Tibial nerve (tissue), 4 donors: ENCODE measurements around the gene ACLY. TPM values are rescaled to one million over a fixed set of nuclear protein-coding genes. Genes with fewer than 3 reads are reported as not detected.

ENCODE experiments used
- DNase-seq, 2 donors: peaks; one replicate each; pipeline ENCODE4 v3.0.0-alpha.2; 2019; ENCODE audit warnings: low spot score in 2 of 2
- H3K27ac ChIP-seq, 4 donors: fragments of 200-600 bp; sonication (generic) in 3 of 4; one replicate each; pipeline ENCODE4 v1.5.1; 2017 to 2019; ENCODE audit warnings: mild to moderate bottlenecking in 1 of 4
- H3K27me3 ChIP-seq, 2 donors: fragments of 200-600 bp; sonication (generic) in 1 of 2; one replicate each; pipeline versions ENCODE4 v1.5.1 to v1.6.0; 2017 to 2019
- H3K36me3 ChIP-seq, 3 donors: fragments of 200-600 bp; sonication (generic); one replicate each; pipeline ENCODE4 v1.5.1; 2018 to 2019
- H3K4me1 ChIP-seq, 4 donors: fragments of 200-600 bp; sonication (generic) in 3 of 4; one replicate each; pipeline ENCODE4 v1.5.1; 2017 to 2019
- H3K4me3 ChIP-seq, 4 donors: fragments of 200-600 bp; sonication (generic) in 3 of 4; one replicate each; pipeline ENCODE4 v1.5.1; 2017 to 2019; ENCODE audit warnings: mild to moderate bottlenecking in 1 of 4, moderate library complexity in 1 of 4
- H3K9me3 ChIP-seq, 4 donors: fragments of 200-600 bp; sonication (generic) in 3 of 4; one replicate each; pipeline ENCODE4 v1.5.1; 2017 to 2019
- EP300 ChIP-seq, 2 donors: sonication (generic); formaldehyde crosslinking; IDR thresholded peaks; one replicate each; pipeline ENCODE4 v1.6.1; 2017; ENCODE audit warnings: antibody characterized with exemption in 2 of 2, mild to moderate bottlenecking in 1 of 2
- POLR2A ChIP-seq, 2 donors: fragments of 450-650 bp; IDR thresholded peaks; one replicate each; pipeline ENCODE4 v1.6.1; 2017; ENCODE audit warnings: antibody characterized with exemption in 2 of 2, mild to moderate bottlenecking in 2 of 2, moderate library complexity in 2 of 2
- WGBS, 2 donors: methylation state at CpG; one replicate each; pipeline ENCODE4 v1.1.5; 2018; 5-methylcytosine and 5-hydroxymethylcytosine counted together
- total RNA-seq, 4 donors: library from RNA; depleted of rRNA; stranded (reverse); fragments of >200 nt; gene quantifications; one replicate each; pipeline ENCODE4 v1.1.0, GENCODE V29; 2016
- TF ChIP-seq, protein P1 (sequence below), 5 experiments: fragments of 200-600 bp in 3 of 5; fragments of 450-650 bp in 2 of 5; sonication (generic) in 3 of 5; IDR thresholded peaks; one replicate each; pipeline ENCODE4 v1.5.1; 2016 to 2019; ENCODE audit warnings: antibody characterized with exemption in 5 of 5, mild to moderate bottlenecking in 3 of 5, moderate library complexity in 2 of 5

ACLY gene
- total RNA-seq, 4 donors from 2014 or later: 62.8 to 102 (median 72.6) TPM

DNA sequence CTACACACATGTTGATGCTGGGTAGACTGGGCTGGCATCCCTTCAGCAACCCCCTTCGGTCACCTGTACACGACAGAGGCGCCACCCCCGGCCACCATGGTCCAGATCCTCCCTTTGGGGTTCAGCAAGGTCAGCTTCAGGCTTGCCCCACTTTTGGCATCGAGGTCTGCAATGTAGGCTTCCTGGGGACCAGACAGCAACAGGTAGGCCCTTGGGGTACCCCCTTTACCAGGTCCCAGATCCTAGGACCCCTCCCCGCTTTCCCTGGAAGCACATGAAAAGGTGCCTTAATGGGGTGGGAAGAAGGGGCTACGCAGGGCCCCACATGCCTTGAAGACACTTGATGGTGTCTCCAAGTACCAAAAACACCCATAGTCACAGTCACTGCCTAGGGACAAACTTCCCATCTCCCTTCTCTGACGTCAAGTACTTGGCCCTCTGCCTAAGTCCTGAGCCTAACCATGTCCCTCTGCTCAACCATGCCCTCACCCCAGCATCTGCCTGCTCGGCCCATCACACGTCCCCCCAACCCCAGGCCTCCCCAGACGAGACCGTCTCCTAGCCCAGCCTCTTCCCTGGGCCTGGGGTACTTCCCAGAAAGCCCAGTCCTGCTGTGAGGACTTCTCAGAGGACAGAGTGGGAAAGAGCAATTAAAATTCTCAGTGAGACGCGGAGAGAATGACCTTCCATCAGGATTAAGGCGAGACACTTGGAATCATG, 12.1 kb downstream of the ACLY start:
- H3K27ac ChIP-seq: peak overlapping the region in 1 of 4 donors; percentile 36
- no peaks in the 10 kb centered on the region for H3K27me3 ChIP-seq
- H3K9me3 ChIP-seq: no peaks in the 10 kb centered on the region
- no peak overlapping the region for H3K4me3 ChIP-seq
- DNase-seq: no peak
- TF ChIP-seq EP300 (IDR thresholded peaks at IDR 0.05): no peak
- no peak for TF ChIP-seq POLR2A (IDR thresholded peaks at IDR 0.05)
- TF ChIP-seq, protein P1, sequence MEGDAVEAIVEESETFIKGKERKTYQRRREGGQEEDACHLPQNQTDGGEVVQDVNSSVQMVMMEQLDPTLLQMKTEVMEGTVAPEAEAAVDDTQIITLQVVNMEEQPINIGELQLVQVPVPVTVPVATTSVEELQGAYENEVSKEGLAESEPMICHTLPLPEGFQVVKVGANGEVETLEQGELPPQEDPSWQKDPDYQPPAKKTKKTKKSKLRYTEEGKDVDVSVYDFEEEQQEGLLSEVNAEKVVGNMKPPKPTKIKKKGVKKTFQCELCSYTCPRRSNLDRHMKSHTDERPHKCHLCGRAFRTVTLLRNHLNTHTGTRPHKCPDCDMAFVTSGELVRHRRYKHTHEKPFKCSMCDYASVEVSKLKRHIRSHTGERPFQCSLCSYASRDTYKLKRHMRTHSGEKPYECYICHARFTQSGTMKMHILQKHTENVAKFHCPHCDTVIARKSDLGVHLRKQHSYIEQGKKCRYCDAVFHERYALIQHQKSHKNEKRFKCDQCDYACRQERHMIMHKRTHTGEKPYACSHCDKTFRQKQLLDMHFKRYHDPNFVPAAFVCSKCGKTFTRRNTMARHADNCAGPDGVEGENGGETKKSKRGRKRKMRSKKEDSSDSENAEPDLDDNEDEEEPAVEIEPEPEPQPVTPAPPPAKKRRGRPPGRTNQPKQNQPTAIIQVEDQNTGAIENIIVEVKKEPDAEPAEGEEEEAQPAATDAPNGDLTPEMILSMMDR (IDR thresholded peaks at IDR 0.05): no peak
- 67 to 80% methylated on average over 11 to 15 of the region's 15 CpGs for WGBS, 2 donors
- H3K4me1 ChIP-seq: no peaks in the 10 kb centered on the region
- peaks cover 7 to 100% (median 21%) of the 10 kb centered on the region in 3 donors for H3K36me3 ChIP-seq

DNA sequence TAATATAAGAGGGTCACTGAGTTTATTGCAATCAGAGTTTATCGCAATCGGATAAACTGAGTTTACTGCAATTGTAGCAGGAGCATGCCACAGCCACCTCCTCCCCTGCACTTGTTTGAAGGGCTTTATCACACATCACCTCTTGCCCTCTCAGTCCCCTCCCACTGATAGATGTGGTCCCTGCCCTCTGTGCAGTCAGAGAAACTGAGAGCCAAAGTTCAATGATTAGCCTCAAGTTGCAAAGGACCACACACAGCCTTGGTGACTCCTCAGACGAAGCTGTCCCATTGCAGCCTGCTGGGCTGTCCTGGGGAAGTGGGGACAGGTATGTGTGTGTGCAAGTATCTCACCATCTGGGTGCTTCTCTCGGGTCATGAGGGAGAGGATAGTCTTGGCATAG, 13.6 kb downstream of the ACLY start:
- peaks cover 0 to 100% (median 15%) of the 10 kb centered on the region in 3 donors for H3K36me3 ChIP-seq
- 81 to 85% methylated on average over 4 of the region's 4 CpGs for WGBS, 2 donors
- H3K27me3 ChIP-seq: no peaks in the 10 kb centered on the region
- DNase-seq: no peak
- no peak overlapping the region for H3K27ac ChIP-seq
- H3K9me3 ChIP-seq: no peaks in the 10 kb centered on the region
- H3K4me1 ChIP-seq: no peaks in the 10 kb centered on the region
- TF ChIP-seq, protein P1 (IDR thresholded peaks at IDR 0.05): no peak
- no peak for TF ChIP-seq POLR2A (IDR thresholded peaks at IDR 0.05)
- TF ChIP-seq EP300 (IDR thresholded peaks at IDR 0.05): no peak
- no peak overlapping the region for H3K4me3 ChIP-seq

DNA sequence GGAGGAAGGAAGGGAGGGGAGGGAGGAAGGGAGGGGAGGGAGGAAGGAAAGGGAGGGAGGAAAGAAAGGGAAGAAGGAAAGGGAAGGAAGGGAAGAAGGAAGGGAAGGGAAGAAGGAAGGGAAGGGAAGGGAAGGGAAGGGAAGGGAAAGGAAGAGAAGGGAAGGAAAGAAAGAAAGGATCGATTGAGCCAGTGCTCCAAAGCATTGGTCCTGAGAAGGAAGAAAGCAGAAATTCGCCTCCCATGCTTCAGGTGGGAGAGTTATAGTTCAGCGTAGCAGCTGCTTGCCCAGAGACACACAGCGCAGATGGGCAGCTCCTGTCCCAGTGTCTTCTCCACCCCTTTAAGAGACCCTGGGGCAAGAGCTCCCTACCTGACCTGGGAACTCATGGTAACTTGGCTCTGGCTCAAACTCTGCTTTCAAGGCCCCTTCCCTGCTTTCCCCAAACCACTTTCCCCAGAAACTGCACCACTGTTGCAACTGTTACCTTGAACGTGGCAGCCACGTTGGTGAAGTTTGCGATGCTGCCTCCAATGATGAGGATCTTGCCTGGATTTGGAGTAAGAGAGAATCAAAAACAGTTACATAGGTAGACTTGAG, 14.4 kb downstream of the ACLY start:
- WGBS, 2 donors: 90 to 92% methylated on average over 7 of the region's 7 CpGs

DNA sequence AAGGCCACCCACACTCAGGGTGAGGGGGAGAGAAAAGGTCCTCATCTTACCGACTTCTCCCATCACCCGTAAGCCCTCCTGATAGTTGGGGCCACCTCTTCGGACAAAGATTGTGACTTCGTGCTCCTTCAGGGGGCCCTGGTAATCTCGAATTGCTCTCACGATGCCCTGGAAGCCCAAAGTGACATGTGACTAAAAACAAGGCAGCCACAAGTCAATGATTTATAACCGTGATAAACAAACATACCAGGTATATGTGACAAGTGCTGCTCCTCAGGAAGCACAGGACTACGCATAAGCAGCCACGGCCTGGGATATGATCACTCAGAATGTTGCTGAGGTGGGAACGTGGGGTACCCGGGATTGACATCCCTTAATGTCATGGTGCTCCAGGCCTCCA, 17.1 kb downstream of the ACLY start:
- Histone ChIP-seq H3K4me3 (no peak overlapping the region), H3K9me3 (no peaks in the 10 kb centered on the region), H3K27ac (no peak overlapping the region), H3K36me3 (peaks cover 0 to 100% (median 17%) of the 10 kb centered on the region in 3 donors), H3K4me1 (peaks cover 0 to 2% (median 0%) of the 10 kb centered on the region in 4 donors), H3K27me3 (no peaks in the 10 kb centered on the region)
- 86 to 93% methylated on average over 11 of the region's 11 CpGs for WGBS, 2 donors
- no peak for TF ChIP-seq POLR2A (IDR thresholded peaks at IDR 0.05)
- no peak for TF ChIP-seq EP300 (IDR thresholded peaks at IDR 0.05)
- TF ChIP-seq, protein P1 (IDR thresholded peaks at IDR 0.05): no peak
- no peak for DNase-seq

More for the DNA sequence above, 14.4 kb downstream of the ACLY start:
- Histone ChIP-seq H3K27ac (no peak overlapping the region), H3K4me1 (no peaks in the 10 kb centered on the region), H3K9me3 (no peaks in the 10 kb centered on the region), H3K27me3 (no peaks in the 10 kb centered on the region), H3K36me3 (peaks cover 0 to 100% (median 8%) of the 10 kb centered on the region in 3 donors), H3K4me3 (no peak overlapping the region)
- TF ChIP-seq, protein P1 (IDR thresholded peaks at IDR 0.05): no peak
- no peak for TF ChIP-seq POLR2A (IDR thresholded peaks at IDR 0.05)
- no peak for TF ChIP-seq EP300 (IDR thresholded peaks at IDR 0.05)
- no peak for DNase-seq

DNA sequence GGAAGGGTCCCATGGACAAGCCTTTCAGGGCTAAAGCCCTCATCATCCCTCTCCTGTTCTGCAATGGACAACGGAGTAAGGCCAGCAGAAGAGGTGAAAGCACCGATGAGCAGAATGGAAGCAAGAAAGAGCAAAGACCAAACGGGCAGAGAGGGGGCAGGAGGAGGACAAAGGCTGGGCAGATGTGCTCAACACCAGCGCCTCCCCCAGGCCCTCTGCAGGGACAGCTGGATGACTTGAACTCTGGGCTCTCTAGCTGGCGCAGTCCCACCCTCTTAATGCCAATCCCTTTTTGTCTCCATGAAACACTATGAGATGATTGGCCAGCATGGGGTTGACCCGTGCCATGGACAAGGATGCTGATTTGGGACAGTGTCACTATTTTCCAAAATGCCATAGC, 22.0 kb downstream of the ACLY start:
- TF ChIP-seq POLR2A (IDR thresholded peaks at IDR 0.05) (no peak), EP300 (IDR thresholded peaks at IDR 0.05) (no peak)
- TF ChIP-seq, protein P1 (IDR thresholded peaks at IDR 0.05): no peak
- Histone ChIP-seq H3K4me1 (peaks cover 0 to 28% (median 13%) of the 10 kb centered on the region in 4 donors), H3K9me3 (no peaks in the 10 kb centered on the region), H3K4me3 (no peak overlapping the region), H3K27ac (peak overlapping the region in 2 of 4 donors; percentile 16 to 82), H3K36me3 (peaks cover 2 to 81% (median 18%) of the 10 kb centered on the region in 3 donors), H3K27me3 (no peaks in the 10 kb centered on the region)
- no peak for DNase-seq
- WGBS, 2 donors: 84 to 89% methylated on average over 6 of the region's 6 CpGs
